ENCODE measurements around the gene DBNDD1.
"Not testable (repeated sequence)": the region's sequence is repeated elsewhere in the genome, so short reads cannot be mapped to it uniquely, and the experiment has no call there.

Gene DBNDD1

DNA sequence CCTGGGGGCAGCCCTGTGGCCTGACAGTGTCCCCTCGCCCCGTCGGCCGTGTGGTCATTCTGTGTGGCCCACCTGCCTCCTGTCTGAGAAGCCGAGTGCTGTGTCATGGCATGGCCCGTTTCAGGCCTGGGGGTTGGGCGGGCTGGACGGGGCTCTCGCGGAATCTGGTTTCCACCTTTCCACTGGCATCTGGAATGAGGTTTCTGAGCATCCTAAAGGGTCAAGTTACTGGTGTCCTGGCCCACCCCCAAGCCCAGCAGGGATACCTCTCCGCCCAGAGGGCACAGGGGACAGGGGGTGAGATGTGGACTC, 7.8 kb downstream of the DBNDD1 start:
- DNase-seq (ENCODE audit: low spot score), result no peak

DNA sequence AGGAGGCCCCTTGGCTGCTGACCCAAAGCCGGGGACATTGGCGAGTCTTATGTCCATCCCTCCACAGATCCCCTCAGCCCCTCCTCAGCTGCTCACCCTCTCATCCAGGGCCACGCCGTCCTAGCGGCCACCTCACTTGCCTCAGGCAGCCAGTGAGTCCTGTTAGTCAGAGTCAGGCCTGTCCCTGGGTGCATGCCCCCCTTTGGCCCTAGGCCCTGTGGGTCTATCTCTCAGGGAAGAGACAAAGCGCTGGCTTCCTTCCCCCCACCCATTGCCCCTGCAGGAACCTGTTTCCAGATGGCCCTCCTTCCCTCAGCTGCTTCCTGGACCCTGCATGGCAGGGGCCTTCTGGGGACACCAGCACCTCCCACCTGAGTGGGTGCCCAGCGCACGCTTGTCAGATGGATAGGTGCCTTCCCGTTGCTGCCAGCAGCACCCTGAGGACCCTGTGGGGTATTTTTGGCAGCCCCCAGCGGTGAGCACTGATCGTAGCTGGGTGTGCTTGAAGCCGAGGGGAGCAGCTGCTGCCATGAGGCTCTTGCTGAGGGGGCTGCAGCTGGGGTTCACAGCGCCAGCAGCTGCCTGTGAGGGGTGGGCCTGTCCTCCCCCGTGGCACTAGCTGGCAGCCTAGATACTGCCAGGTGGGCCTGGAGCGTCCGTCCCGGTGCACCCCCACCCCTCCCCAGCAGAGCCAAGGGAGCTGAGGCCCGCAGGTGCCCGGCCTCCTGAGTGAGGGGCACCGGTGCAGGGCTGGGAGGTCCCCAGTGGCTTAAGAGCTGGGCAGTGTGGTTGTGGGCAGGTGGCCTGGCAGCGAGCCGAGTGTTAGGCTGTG, 8.4 kb downstream of the DBNDD1 start:
- no peak for DNase-seq (ENCODE audit: low spot score)

DNA sequence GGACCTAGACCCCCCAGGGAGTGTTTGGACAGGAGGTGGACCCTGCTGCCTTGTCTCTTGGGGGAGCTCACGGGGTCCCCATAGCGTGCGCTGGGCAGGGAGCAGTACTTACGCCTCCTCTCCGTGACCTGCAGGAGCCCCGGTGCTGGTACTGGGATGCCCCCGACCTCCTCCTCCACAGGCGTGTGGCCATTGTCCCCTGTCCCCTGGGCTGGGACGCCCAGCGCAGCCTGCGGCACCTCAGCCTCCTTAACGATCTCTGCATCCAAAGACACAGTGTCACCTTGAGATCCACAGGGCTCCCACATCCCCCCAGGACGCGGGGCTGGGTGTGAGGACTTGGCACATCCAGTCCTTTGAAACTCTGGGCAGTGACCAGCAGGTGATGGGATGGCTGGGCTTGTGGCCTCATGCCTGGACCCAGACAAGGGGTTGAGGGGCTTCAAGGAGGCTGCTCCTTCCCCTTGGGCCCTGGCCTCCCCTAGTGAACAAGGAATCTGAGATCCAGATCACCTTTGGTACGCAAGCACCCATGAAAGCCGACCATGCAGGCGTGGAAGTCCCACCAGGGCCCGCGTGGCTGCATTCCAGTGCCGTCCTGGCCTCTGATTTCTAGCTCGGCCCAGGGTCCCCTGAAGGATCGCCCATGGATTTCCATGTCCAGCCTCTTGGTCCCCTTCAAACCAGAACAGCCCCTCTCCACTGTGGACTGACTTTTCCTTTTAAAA, 9.9 kb downstream of the DBNDD1 start:
- DNase-seq (ENCODE audit: low spot score), result no peak

DNA sequence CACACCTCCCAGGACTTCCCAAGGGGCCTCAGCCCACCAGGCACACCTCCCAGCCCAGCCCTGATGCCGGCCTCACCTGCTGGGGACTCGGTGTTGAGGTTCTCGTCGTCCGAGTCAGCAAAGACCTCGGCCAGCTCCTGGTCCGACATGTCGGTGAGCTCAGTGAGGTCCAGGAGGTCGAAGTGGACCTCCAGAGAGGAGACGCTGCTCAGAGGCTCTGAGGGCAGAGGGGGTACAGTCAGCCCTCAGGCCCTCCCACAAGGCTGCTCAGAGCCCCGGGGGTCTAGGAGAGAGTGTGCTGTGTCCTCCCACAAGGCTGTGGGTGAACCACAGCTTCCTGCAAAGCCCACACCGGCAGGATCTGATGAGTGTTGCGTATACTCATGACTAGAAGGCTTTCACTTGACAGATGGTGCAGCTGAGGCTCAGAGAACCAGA, 10.5 kb downstream of the DBNDD1 start:
- DNase-seq (ENCODE audit: low spot score), result no peak

DNA sequence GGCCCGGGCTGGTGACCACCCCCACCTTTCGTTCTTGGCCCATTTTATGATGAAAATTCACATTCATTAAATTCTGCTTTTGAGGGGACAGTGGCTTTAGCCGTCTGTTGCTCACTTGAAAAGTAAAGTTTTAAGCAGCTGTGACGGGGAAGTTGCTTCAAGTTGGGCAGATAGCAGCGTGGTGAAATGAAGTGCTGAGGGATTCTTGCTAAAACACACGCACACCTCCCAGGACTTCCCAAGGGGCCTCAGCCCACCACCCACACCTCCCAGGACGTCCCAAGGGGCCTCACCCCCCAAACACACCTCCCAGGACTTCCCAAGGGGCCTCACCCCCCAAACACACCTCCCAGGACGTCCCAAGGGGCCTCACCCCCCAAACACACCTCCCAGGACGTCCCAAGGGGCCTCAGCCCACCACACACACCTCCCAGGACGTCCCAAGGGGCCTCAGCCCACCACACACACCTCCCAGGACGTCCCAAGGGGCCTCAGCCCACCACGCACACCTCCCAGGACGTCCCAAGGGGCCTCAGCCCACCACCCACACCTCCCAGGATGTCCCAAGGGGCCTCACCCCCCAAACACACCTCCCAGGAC, 11.5 kb downstream of the DBNDD1 start:
- not testable (repeated sequence) for DNase-seq (ENCODE audit: low spot score)

DNA sequence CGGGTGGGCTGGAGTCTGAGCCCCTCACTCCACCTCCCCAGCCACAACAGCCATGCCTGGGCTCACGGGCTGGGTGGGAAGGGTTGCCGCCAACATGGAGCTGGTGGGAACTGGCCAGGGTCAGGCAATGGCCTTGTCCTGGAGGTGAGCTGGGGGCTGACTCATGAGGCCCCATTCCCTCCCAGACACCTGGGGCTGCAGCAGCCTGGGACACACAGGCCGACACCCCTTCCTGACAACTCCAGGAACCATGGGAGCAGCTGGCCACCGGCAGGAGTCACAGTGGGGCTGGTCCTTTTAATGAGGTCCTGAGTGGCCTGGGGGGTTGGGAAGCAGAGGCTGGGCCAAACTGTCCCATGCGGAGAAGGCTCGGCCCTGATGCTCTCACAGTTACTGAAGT, 12.2 kb downstream of the DBNDD1 start:
- no peak for DNase-seq (ENCODE audit: low spot score)

DNA sequence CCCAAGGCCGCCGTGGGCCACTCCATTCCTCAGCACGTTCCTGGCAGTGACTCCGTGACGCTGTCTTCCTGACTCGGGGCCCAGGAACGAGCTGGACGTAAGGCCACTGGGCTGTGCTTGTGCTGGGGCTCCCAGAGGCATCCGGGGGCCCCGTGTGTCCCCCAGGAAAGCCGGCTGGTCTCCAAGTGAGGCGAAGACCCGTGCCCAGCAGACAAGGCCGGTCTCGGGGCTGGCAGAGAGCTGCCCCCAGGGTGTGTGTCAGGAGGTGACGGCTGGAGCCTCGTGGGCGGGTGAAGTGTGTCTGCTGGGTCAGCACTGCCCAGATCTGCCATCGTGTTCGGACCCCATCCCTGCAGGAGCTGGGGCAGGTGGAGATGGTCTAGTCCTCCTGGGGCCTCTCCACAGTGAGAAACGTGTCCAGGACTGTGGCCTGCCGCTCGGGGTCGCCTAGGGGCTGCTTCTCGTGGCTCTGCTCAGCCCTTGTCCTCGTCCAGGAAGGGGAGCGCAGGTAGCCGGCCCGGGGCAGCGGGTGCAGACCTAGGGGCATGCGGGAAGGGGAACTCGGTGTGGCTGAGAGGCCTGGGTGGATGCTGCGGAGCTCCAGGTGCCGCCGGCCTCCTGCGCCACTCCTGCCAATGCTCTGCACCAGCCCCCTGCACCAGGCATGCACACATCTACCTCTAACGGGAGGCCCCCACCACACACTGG, 13.1 kb downstream of the DBNDD1 start:
- no peak for DNase-seq (ENCODE audit: low spot score)

DNA sequence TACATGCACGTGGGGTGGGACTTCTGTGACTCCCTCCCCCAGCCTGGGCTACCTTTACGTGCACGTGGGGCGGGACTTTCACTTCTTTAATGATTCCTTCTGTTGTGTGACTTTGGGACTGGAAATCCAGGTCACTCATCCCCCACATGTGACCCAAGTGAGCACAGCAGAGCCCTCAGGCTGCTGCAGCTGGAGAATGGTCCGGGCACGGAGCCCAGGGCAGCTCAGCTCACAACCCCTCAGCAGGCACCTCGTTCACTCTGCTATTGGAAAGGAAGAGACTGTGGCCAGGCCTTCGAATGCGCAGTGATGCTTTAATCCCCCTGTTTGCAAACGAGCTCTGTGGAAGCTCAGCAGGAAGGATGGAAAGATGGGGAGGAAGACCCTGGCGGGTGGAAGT, 14.7 kb downstream of the DBNDD1 start:
- no peak for DNase-seq (ENCODE audit: low spot score)

DNA sequence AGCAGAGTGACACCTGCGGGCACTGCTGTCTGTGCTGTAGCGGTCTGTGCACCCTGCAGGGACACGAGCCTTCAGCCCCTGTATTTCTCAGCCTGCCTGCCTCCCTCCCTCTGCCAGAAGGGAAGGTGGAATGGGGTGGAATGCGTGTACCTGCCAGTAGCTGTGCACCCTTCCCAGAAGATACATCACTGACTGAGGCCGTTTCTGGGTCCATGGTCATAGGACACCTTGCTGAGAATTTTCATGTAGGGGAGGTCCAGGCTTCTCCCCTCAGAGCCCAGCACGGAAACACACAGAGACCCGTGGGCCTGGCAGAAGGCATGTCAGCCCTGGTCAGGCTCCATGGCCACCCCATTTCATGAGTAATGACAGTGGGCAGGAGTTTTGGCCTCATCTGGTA, 16.5 kb downstream of the DBNDD1 start:
- no peak for DNase-seq (ENCODE audit: low spot score)

DNA sequence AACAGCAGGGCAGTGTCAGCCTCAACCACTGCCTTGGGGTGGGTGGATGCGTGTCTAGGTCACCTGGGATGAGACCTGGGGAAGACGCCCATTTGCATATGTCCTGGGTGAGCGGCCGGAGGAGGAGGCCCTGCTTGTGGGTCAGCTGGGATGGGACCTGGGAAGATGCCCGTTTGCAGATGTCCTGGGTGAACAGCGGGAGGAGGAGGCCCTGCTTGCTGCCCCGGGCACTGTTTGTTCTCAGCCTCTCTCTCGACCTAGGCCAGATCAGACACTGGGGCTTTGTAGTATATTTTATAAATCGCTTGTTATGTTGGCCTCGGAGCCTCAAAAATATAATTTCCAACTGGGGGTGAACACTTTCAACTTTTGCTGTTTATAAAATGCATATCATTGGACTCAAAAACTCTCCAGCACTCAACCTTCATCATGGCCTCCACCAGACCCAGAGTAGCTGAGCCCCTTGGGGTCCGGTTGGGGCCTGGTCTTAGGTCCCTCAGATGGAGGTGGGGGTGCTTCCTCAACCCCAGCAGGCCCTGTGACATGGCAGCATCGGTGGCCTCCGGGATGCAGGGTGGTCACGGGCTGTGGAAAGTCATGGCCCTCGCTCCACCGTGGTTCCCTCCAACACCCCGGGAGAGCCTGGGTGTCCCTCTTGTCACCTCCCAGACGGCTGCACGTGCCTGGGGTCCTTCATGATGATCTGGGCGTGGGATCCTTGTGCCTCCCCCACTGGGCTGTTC, 17.3 kb downstream of the DBNDD1 start:
- DNase-seq (ENCODE audit: low spot score), result no peak

DNA sequence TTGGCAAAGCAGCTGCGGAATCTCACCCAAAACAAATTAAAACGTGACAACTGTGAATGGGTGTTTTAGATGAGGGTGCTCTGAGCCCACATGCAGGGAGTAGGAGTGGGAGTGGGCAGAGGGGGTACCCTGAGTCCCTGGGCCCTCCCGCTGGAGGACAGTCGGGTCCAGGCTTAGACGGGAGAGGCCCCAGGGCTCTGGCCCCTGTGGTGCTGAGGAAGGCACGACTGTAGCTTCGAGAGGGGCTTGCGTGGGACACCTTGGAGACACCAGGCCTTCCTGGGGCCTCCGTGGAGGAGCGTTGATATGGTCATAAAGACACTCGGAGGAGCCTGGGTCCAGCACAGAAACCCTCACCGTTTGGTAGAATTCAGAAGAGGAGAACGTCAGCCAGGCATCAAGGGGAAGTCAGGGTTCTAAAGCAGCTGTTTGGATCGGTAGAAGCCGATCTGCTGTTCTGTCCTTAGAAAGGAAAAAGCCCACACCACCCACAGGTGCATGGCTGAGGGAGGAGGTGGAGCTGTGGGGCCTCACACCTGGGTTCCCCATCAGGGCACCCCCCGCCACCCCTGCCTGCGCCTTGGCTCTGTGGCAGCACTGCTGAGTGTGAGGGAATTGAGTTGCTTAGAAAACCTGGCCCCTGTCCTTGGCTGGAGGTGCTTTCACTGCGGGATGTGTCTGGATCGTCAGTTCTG, 18.4 kb downstream of the DBNDD1 start:
- no peak for DNase-seq (ENCODE audit: low spot score)

DNA sequence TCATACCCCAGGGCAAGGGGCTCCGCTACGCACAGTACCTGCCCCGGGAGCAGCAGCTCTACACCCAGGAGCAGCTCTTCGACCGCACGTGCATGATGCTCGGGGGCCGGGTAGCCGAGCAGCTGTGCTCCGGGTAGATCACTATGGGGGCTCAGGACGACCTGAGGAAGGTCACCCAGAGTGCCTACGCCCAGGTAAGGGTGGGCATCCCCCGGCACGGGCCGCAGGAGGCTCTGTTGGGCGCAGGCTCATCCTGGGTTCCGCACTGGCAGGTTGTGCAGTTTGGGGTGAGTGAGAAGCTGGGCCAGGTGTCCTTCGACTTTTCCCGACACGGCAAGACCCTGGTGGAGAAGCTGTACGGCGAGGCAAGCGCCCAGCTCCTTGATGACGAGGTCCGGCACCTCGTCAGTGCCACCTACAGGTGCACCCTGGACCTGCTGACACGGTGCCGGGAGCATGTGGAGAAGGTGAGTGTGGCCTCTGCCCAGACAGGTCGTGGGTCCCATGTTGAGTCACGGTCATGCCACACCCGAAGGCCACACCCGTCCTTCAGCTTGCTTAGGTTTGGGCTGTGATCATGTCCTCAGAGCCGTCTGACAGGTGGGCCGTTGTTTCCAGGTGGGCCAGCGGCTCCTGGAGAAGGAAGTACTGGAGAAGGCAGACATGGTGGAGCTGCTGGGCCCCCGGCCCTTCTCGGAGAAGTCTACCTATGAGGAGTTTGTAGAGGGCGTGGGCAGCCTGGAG, 19.3 kb downstream of the DBNDD1 start:
- DNase-seq (ENCODE audit: low spot score), result no peak

DNA sequence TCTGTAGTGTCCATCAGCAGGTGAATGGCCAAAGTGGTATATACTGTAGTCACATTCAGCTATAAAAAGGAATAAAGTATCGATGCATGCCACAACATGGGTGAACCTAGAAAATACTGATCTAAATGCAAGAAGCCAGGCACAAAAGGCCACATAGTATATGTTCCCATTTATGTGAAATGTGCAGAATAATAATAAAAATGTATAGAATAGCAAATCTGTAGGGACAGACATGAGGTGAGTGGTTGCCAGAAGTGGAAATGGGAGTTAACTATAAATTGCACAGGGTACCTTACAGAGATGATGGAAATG, 23.1 kb downstream of the DBNDD1 start:
- DNase-seq (ENCODE audit: low spot score), result no peak

DNA sequence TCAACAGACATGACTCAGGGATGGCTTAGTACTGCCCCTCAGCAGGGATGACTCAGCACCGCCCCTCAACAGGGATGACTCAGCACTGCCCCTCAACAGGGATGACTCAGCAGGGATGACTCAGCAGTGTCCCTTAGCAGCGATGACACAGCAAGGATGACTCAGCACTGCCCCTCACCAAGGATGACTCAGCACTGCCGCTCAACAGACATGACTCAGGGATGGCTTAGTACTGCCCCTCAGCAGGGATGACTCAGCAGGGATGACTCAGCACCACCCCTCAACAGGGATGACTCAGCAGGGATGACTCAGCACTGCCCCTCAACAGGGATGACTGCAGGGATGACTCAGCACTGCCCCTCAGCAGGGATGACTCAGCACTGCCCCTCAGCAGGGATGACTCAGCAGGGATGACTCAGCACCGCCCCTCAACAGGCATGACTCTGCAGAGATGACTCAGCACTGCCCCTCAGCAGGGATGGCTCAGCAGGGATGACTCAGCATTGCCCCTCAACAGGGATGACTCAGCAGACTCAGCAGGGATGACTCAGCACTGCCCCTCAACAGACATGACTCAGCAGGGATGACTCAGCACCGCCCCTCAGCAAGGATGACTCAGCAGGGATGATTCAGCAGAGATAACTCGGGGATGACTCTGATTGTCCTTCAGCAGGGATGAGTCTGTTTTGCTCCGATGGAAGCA, 23.6 kb downstream of the DBNDD1 start:
- peak; percentile 13 for DNase-seq (ENCODE audit: low spot score)

DNA sequence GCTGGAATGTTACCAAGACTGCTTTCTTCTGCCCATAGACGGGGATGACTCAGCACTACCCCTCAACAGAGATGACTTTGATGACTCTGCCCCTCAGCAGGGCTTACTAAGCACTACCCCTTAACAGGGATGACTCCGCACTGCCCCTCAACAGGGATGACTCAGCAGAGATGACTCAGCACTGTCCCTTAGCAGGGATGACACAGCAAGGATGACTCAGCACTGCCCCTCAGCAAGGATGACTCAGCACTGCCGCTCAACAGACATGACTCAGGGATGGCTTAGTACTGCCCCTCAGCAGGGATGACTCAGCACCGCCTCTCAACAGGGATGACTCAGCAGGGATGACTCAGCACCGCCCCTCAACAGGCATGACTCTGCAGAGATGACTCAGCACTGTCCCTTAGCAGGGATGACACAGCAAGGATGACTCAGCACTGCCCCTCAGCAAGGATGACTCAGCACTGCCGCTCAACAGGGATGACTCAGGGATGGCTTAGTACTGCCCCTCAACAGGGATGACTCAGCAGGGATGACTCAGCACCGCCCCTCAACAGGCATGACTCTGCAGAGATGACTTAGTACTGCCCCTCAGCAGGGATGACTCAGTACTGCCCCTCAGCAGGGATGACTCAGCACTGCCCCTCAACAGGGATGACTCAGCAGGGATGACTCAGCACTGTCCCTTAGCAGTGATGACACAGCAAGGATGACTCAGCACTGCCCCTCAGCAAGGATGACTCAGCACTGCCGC, 24.4 kb downstream of the DBNDD1 start:
- peak; percentile 11 for DNase-seq (ENCODE audit: low spot score)

DNA sequence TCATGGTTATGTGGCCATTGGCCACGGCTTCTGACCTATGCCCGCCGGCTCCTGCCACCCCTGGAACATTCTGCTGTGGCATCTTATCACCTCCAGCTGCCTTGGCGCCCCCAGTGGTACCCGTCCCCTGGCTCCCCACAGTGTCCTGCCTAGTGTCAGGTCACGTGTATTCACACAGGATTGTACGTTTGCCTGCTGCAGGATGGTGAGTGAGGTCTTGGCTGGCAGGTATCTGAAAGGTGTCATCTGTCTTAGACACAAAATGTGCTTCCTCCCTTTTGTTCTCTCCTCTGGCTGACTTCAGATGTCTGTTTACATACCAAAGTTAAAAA, 24.9 kb downstream of the DBNDD1 start:
- no peak for DNase-seq (ENCODE audit: low spot score)

DNA sequence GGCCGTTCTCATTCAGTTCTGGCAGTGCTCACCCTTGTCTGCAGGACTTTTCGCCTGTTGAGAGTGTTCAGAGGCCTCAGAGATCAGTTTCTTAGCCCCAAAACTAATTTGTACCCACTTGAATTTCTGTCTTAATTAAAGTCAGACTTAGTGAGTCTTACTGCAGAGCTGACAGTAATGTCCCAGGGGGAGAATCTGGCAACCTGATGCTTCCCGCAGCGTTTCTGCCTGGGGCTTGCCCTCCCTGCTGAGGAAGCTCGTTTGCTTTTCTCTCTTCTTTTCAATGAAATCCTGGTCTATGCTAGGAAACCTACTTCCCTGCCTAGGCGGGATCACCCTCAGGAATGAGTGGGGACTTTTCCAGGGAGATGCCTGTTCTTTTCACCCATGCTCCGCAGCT, 25.3 kb downstream of the DBNDD1 start:
- no peak for DNase-seq (ENCODE audit: low spot score)

DNA sequence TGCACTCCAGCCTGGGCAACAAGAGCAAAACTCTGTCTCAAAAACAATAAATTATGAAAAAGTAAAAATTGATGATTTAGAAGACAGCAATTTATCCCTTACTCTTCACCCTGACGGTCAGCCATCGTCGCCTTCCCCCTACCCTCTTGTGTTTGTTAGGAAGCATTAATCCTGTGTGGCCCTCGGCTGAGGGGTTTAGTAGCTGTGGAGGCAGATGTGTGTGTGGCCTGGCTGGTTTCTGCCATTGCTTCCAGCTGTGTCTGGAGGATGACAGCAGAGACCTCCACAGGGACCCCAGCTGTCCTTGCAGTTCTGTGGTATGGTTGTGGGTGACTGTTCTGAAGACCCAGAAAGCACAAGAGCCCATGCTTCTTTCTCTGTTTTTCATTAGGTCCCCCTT, 25.9 kb downstream of the DBNDD1 start:
- no peak for DNase-seq (ENCODE audit: low spot score)

DNA sequence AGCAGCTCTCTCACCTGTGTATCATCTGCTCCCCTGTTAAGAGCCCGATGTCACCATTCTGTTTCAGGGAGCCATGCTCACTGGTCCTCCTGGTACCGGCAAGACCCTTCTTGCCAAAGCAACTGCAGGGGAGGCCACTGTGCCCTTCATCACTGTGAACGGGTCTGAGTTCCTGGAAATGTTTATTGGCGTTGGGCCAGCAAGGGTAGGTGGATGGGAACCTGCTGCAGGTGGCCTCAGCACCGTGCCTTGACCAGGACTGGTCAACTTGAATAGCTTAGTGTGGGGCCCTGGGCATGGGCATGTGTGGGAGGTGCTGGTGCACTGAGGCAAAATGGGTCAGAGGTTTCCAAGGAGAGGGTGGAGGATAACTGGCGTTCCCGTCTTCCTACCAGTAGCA, 28.5 kb downstream of the DBNDD1 start:
- DNase-seq (ENCODE audit: low spot score), result no peak

DNA sequence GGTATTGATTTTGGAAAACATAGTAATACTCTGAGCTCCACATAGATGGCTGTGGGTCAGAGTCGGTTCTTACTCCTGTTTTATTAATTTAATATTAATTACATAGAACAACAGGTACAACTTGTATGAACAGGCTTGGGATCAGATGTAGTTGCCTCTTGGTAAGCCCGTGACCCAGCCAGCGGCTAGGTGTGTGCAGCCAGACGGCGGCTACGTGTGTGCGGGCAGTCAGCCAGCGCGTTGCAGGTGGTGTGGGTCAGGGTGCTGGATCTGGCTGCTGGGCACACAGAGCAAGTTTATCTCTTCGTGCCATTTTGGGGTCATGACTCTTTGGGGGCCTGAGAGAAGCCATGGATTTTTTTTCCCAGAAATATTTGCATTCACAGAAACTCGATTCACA, 30.3 kb downstream of the DBNDD1 start:
- no peak for DNase-seq (ENCODE audit: low spot score)
